ENCODE results near the gene CD1E. TPM values are rescaled to one million over a fixed set of nuclear protein-coding genes. Genes with fewer than 3 reads are reported as not detected.
"Not testable (repeated sequence)": the region's sequence is repeated elsewhere in the genome, so short reads cannot be mapped to it uniquely, and the experiment has no call there.

CD1E gene
- polyA plus RNA-seq, 1 donor = 0.34 TPM

DNA sequence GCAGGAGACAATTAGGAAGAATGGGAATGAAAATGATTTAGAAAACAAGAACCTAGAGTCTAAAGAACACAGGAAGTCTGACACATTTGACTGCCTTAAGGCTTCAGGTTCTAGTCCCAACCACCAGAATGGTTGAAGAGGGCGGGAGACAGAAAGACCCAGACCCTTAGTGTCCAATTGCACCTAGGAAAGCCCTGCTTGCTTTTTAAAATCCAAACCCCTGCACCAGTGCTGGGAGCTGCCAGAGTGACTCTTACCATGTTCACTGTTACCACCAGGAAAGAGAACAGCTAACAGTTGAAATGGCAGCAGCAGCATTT, 22.6 kb upstream of the CD1E start:
- H3K36me3 ChIP-seq (ENCODE audit: control insufficient read depth, insufficient read depth, low read length) = no peaks in the 10 kb centered on the region
- no peak overlapping the region for H3K4me3 ChIP-seq (ENCODE audit: low read length)
- H3K27ac ChIP-seq (ENCODE audit: low read length) = no peak overlapping the region
- no peaks in the 10 kb centered on the region for H3K9me3 ChIP-seq (ENCODE audit: control insufficient read depth, low read depth, low read length)
- no CpG with 5 or more reads among the region's 1 CpG for WGBS (ENCODE audit: insufficient coverage, low lambda C conversion rate)
- no peaks in the 10 kb centered on the region for H3K4me1 ChIP-seq (ENCODE audit: control insufficient read depth, insufficient read depth, low read length)
- DNase-seq = no peak
- no peaks in the 10 kb centered on the region for H3K27me3 ChIP-seq (ENCODE audit: control insufficient read depth, insufficient read depth, low read length)

DNA sequence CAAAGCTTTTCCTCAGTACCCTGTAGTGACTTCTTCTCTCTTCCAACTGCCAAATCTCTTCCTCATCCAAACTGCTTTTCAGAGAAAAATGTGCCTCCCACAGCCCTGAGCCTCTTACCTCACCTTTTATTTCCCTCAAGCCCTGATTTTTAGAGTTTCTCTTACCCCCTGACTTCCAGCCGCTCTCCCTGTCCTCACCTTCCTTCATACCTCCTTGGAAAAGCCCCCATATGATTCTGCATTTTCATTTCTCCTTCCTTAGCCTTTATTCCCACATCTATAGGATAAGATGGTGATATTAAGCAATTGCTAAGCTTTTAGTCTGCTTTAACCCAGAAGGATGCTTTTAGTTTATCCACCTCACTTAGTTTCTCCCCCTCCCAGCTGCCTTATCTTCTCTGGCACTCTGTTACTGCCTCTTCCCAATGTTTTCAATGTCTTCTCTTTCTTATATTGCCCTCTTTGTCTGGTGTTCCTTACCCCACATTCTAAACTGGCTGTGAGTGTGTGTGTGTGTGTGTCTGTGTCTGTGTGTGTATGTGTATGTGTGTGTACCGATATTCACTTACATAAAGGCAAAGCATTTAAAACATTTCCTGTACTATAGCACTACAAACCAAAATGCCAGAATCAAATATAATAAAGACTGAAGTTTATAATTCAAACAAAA, 22.1 kb upstream of the CD1E start, which contains the start of gene CD1B:
Gene CD1B (minus strand): TSS at position 51 of the 670 bp plus-strand sequence. CDS start 108 bp downstream, outside the sequence.
- Histone ChIP-seq H3K4me1 (ENCODE audit: control insufficient read depth, insufficient read depth, low read length) (no peaks in the 10 kb centered on the region), H3K36me3 (ENCODE audit: control insufficient read depth, insufficient read depth, low read length) (no peaks in the 10 kb centered on the region), H3K4me3 (ENCODE audit: low read length) (no peak within 1 kb of the TSS), H3K9me3 (ENCODE audit: control insufficient read depth, low read depth, low read length) (no peaks in the 10 kb centered on the region), H3K27ac (ENCODE audit: low read length) (no peak within 1 kb of the TSS), H3K27me3 (ENCODE audit: control insufficient read depth, insufficient read depth, low read length) (no peaks in the 10 kb centered on the region)
- 100% methylated on average over 1 of the region's 2 CpGs for WGBS (ENCODE audit: insufficient coverage, low lambda C conversion rate)
- DNase-seq = no peak

DNA sequence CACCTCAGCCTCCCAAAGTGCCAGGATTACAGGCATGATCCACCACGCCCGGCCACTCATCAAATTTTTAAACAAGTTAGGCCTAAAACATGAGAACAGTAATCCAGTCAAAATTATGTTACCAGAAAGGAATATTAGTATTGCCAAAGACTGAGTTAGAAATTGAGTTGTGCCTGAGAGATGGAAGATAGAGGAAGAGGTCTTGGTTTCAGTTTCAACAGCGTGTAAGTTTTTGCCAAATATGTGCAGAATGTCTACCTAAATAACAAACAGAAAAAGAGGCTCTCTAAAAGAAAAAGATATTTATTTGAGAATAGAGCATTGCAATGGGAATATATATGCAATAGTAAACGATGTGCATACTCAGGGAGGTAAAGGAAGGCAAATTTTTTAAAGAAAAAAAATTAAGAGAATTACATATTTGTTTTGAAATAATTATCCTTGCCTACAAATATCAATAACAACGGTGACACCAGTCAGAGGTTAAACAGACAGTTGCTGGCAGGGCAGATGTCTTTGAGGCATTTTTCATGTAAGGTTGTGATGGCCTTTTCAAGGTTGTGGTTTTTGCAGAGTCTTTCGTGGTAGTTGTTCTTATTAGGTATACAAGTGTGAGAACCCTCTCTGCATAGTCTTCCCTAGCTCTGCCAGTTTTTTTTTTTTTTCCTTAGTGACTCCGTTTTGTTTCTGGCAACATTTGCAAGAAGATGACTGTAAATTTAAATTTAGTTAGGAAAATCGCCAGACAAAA, 20.1 kb upstream of the CD1E start:
- Histone ChIP-seq H3K36me3 (ENCODE audit: control insufficient read depth, insufficient read depth, low read length) (no peaks in the 10 kb centered on the region), H3K27ac (ENCODE audit: low read length) (no peak overlapping the region), H3K4me3 (ENCODE audit: low read length) (no peak overlapping the region), H3K27me3 (ENCODE audit: control insufficient read depth, insufficient read depth, low read length) (no peaks in the 10 kb centered on the region), H3K4me1 (ENCODE audit: control insufficient read depth, insufficient read depth, low read length) (no peaks in the 10 kb centered on the region), H3K9me3 (ENCODE audit: control insufficient read depth, low read depth, low read length) (no peaks in the 10 kb centered on the region)
- DNase-seq = no peak
- 80% methylated on average over 4 of the region's 8 CpGs for WGBS (ENCODE audit: insufficient coverage, low lambda C conversion rate)

DNA sequence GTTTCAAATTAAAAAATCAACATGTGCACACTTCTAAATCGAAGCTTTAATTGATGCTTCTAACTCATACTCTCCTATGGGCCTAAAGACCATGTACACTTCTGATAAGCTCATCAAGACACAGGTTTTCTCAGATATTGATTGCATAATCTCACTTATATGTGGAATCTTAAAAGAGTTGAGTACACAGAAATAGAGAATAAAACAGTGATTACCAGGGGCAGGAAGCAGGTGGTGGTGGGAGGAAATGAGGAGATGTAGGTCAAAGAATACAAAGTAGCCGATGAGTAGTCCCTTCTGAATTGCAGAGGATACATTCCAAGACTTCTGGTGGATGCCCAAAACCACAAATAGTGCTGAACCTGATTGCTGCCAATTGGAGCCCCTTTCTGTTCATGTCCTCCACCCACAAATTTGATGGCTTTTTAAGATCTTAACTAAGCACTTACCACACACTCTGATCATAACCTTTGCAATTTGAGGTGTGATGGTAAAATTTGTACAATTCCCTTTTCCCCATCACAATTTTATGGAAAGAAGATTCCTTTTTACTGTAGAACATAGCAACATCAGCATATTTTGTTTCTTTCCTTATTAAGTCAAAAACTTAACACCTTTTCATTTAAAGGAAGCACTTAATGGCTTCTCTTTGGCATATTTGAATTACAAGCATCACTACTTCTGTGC, 19.0 kb upstream of the CD1E start:
- H3K27me3 ChIP-seq (ENCODE audit: control insufficient read depth, insufficient read depth, low read length) = no peaks in the 10 kb centered on the region
- H3K27ac ChIP-seq (ENCODE audit: low read length) = no peak overlapping the region
- no peaks in the 10 kb centered on the region for H3K4me1 ChIP-seq (ENCODE audit: control insufficient read depth, insufficient read depth, low read length)
- DNase-seq = no peak
- no peaks in the 10 kb centered on the region for H3K36me3 ChIP-seq (ENCODE audit: control insufficient read depth, insufficient read depth, low read length)
- H3K4me3 ChIP-seq (ENCODE audit: low read length) = no peak overlapping the region
- no CpG with 5 or more reads among the region's 2 CpGs for WGBS (ENCODE audit: insufficient coverage, low lambda C conversion rate)
- no peaks in the 10 kb centered on the region for H3K9me3 ChIP-seq (ENCODE audit: control insufficient read depth, low read depth, low read length)

DNA sequence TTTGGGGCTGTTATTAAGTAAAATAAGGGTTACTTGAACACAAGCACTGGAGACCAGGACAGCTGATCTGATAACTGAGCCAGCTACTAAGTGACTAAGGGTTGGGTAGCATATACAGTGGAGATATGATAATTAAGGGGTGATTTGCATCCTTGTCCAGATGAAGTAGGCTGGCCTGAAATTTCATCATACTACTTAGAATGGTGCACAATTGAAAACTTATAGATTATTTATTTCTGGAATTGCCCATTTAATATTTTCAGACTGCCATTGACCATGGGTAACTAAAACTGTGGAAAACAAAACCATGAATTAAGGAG, 18.5 kb upstream of the CD1E start:
- H3K27ac ChIP-seq (ENCODE audit: low read length) = no peak overlapping the region
- H3K4me3 ChIP-seq (ENCODE audit: low read length) = no peak overlapping the region
- no peaks in the 10 kb centered on the region for H3K9me3 ChIP-seq (ENCODE audit: control insufficient read depth, low read depth, low read length)
- no peaks in the 10 kb centered on the region for H3K36me3 ChIP-seq (ENCODE audit: control insufficient read depth, insufficient read depth, low read length)
- no peaks in the 10 kb centered on the region for H3K27me3 ChIP-seq (ENCODE audit: control insufficient read depth, insufficient read depth, low read length)
- DNase-seq = no peak
- H3K4me1 ChIP-seq (ENCODE audit: control insufficient read depth, insufficient read depth, low read length) = no peaks in the 10 kb centered on the region

DNA sequence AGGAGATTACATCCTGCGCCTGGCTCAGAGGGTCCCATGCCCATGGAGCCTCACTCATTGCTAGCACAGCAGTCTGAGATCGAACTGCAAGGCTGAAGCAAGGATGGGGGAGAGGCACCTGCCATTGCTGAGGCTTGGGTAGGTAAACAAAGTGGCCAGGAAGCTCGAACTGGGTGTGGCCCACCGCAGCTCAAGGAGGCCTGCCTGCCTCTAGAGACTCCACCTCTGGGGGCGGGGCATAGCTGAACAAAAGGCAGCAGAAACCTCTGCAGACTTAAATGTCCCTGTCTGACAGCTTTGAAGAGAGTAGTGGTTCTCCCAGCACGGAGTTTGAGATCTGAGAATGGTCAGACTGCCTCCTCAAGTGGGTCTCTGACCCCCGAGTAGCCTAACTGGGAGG, 17.3 kb upstream of the CD1E start:
- H3K4me3 ChIP-seq (ENCODE audit: low read length); H3K27ac ChIP-seq (ENCODE audit: low read length); H3K4me1 ChIP-seq (ENCODE audit: control insufficient read depth, insufficient read depth, low read length); H3K27me3 ChIP-seq (ENCODE audit: control insufficient read depth, insufficient read depth, low read length); H3K9me3 ChIP-seq (ENCODE audit: control insufficient read depth, low read depth, low read length); H3K36me3 ChIP-seq (ENCODE audit: control insufficient read depth, insufficient read depth, low read length); DNase-seq: not testable (repeated sequence)
- WGBS (ENCODE audit: insufficient coverage, low lambda C conversion rate) = no CpG with 5 or more reads among the region's 7 CpGs

DNA sequence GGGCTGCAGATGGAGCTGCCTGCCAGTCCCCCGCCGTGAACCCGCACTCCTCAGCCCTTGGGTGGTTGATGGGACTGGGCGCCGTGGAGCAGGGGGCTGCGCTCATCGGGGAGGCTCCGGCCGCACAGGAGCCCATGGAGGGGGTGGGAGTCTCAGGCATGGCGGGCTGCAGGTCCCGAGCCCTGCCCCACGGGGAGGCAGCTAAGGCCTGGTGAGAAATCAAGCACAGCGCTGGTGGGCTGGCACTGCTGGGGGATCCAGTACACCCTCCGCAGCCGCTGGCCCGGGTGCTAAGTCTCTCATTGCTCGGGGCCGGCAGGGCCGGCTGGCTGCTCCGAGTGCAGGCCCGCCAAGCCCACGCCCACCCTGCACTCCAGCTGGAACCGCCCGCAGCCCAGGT, 4.7 kb upstream of the CD1E start:
- not testable (repeated sequence) for H3K4me3 ChIP-seq (ENCODE audit: low read length); H3K36me3 ChIP-seq (ENCODE audit: control insufficient read depth, insufficient read depth, low read length); DNase-seq; H3K4me1 ChIP-seq (ENCODE audit: control insufficient read depth, insufficient read depth, low read length); H3K9me3 ChIP-seq (ENCODE audit: control insufficient read depth, low read depth, low read length); H3K27ac ChIP-seq (ENCODE audit: low read length); H3K27me3 ChIP-seq (ENCODE audit: control insufficient read depth, insufficient read depth, low read length)
- WGBS (ENCODE audit: insufficient coverage, low lambda C conversion rate) = no CpG with 5 or more reads among the region's 24 CpGs

DNA sequence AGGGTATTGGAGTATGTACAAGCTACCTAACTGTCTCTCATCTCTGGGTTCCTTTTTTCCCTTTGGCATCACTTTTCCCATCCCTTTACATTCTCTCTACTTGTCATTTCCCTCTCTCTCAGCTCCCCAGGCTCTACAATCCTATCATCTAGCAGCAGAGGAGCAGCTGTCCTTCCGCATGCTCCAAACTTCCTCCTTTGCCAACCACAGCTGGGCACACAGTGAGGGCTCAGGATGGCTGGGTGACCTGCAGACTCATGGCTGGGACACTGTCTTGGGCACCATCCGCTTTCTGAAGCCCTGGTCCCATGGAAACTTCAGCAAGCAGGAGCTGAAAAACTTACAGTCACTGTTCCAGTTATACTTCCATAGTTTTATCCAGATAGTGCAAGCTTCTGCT, 561 bp downstream of the CD1E start:
- no peaks in the 10 kb centered on the region for H3K4me1 ChIP-seq (ENCODE audit: control insufficient read depth, insufficient read depth, low read length)
- DNase-seq = no peak
- H3K4me3 ChIP-seq (ENCODE audit: low read length) = no peak overlapping the region
- H3K36me3 ChIP-seq (ENCODE audit: control insufficient read depth, insufficient read depth, low read length) = no peaks in the 10 kb centered on the region
- no peaks in the 10 kb centered on the region for H3K27me3 ChIP-seq (ENCODE audit: control insufficient read depth, insufficient read depth, low read length)
- no CpG with 5 or more reads among the region's 2 CpGs for WGBS (ENCODE audit: insufficient coverage, low lambda C conversion rate)
- H3K9me3 ChIP-seq (ENCODE audit: control insufficient read depth, low read depth, low read length) = no peaks in the 10 kb centered on the region
- no peak overlapping the region for H3K27ac ChIP-seq (ENCODE audit: low read length)

DNA sequence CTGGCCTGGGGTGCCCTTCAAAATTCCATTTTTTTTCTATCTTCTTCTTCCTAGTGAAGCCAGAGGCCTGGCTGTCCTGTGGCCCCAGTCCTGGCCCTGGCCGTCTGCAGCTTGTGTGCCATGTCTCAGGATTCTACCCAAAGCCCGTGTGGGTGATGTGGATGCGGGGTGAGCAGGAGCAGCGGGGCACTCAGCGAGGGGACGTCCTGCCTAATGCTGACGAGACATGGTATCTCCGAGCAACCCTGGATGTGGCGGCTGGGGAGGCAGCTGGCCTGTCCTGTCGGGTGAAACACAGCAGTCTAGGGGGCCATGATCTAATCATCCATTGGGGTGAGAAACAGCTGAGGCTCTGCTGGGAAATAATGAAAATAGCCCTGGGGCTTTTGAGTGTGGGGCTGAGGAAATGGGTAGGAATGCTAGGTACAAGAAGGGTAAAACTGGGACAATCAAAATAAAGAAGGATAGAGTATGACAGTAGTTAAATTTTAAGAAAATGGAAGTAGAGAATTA, 2.1 kb downstream of the CD1E start:
- DNase-seq = no peak
- WGBS (ENCODE audit: insufficient coverage, low lambda C conversion rate) = 90% methylated on average over 2 of the region's 10 CpGs
- H3K4me1 ChIP-seq (ENCODE audit: control insufficient read depth, insufficient read depth, low read length) = no peaks in the 10 kb centered on the region
- H3K27ac ChIP-seq (ENCODE audit: low read length) = no peak overlapping the region
- H3K36me3 ChIP-seq (ENCODE audit: control insufficient read depth, insufficient read depth, low read length) = no peaks in the 10 kb centered on the region
- H3K4me3 ChIP-seq (ENCODE audit: low read length) = no peak overlapping the region
- H3K27me3 ChIP-seq (ENCODE audit: control insufficient read depth, insufficient read depth, low read length) = no peaks in the 10 kb centered on the region
- no peaks in the 10 kb centered on the region for H3K9me3 ChIP-seq (ENCODE audit: control insufficient read depth, low read depth, low read length)

DNA sequence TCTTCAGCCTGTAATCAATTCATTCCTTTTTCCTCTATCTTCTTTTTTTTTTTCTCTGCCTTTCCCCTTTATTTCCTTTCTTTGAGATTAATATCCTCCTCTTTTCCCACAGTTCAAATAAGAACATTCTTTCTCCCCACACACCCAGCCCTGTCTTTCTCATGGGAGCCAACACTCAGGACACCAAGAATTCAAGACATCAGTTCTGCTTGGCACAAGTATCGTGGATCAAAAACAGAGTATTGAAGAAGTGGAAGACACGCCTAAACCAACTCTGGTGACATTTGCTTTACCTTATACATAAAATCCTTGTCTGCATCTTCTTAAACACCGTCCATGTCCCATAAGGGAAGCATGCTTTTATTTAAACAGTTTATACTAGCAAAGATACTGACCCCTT, 2.9 kb downstream of the CD1E start:
- no peak overlapping the region for H3K4me3 ChIP-seq (ENCODE audit: low read length)
- DNase-seq = no peak
- no peaks in the 10 kb centered on the region for H3K4me1 ChIP-seq (ENCODE audit: control insufficient read depth, insufficient read depth, low read length)
- H3K27ac ChIP-seq (ENCODE audit: low read length) = no peak overlapping the region
- H3K27me3 ChIP-seq (ENCODE audit: control insufficient read depth, insufficient read depth, low read length) = no peaks in the 10 kb centered on the region
- no CpG with 5 or more reads among the region's 3 CpGs for WGBS (ENCODE audit: insufficient coverage, low lambda C conversion rate)
- no peaks in the 10 kb centered on the region for H3K9me3 ChIP-seq (ENCODE audit: control insufficient read depth, low read depth, low read length)
- no peaks in the 10 kb centered on the region for H3K36me3 ChIP-seq (ENCODE audit: control insufficient read depth, insufficient read depth, low read length)
